HG03521 (cell line): Measurements from ENCODE around the gene ALX4.

Experiments
- ATAC-seq: cut with Tn5 transposase; IDR thresholded peaks from one replicate; pipeline ENCODE4 v1.9.1; 2021; ENCODE audit warnings: mild to moderate bottlenecking, moderate library complexity; ENCODE audit not compliant: unreplicated experiment

Gene ALX4

DNA sequence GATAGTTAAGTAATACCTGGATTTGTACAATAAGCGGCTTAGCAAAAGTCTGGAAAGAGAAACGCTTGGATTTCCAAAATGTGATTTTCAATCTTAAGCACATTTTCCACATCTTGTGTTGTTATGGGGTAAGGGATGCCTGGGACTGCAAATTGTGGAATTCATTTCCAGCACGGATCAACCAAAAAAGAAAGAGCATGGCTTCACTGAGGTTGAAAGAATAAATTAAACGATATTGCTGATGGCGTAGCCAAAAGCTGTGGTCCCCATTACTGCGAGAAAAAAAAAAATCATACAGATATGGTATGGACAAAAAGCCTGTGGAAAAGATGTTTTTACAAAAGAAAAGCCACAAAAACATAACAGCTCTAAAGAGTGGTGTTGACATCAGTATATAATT is 26.0 kb upstream of the ALX4 start:
- ATAC-seq: no peak

DNA sequence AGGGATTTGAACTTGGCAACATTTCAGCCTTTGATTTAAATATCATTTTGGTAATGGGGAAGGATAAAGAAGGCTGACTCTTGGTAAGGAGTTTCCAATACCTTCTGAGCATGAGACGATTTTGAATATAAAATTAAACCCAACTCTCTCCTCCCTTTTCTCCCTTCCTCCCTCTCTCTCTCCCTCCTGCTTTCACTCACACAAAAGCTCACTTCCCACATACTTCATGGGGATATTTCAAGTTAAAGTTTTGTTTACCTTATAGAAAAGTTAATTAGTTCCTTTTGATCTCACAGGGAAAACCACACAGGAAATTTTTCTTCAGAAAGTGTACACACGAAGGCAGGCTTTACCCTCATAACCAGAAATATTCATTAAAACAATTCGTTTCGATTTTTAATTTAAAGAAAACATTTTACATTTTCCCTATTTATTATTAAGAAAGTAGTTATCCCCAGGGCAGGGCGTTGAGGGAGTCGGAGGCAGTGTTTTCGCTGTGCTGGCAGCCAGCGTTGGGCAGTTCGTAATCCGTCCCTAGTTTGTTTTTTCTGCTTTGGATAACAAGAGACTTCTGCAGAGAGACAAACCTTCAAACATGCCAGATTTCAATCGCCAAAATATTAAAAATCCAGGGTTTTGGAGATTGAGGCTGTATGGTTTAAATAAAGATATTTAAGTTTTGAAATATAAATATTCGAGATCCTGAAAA is 25.3 kb upstream of the ALX4 start:
- no peak for ATAC-seq

DNA sequence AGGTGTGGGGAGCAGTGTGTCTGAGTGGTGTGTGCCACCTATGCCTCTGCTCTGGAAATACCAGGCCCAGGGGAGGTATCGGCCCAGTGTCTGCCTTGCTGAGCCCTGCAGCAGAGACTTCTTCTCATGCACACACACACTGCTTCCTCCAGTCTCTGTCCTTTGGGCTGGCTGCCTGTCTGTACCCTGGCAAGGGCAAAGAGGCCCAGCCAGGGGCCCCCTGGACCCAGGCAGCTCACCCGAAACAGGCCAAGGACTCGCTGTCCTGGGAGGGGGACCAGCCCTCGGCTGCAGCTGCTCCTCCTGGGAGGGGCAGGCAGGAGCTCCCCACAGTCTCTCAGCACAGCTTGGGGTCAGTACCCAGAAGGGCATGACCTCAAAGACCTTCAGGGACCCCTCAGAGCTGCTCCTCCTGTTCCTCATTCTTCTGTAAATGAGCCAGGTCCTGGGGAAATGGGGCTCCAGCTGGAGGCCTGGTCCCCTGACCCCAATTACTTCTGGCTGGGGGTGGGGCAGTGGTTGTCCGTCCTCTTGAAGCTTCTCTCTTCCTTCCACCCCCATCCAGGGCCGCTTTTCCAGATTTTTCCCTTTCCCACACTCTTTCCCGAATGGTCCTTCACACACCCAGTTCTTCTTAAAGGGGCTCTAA is 24.5 kb upstream of the ALX4 start:
- no peak for ATAC-seq

DNA sequence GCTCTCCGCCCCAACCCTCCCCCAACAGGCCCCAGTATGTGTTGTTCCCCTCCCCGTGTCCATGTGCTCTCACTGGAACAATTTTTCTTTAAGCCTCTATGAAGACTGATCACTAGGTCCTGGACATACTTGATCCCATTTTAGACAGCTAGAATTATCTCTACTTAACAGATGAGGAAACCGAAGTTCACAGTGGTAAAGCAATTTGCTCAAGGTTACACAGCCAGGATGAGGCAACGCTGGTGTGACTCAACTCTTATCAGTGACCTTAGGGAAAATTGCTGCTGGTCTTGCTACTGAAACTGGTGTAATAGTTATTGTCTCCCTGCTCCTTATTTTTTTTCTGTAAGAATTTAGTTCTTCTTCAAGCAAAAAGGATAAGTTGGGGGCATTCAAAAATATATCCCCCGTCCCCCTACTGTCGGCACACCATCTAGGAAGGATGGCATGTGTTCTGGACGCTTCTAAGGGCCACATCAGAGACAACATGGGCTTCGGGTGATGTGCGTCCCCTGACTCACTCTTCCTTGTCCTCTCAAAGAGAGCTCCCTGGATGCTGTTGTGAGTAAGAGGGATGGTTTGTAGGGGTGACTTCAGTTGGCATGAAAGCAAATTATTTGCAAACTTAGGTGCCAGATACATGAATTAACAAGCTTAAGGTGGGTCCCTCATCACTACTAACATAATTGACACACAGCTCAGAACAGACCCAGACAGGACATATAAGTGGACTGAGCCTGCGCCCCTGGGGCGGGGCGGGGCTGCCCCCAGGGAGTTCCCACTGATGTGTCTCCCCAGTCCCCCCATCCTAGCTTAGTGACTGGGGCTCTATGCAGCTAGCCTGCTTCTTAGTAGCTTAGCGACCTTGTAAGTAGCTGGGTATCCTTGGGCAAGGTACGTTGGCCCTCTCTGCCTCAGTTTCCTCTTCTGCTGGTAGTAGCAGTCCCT is 23.6 kb upstream of the ALX4 start:
- no peak for ATAC-seq

DNA sequence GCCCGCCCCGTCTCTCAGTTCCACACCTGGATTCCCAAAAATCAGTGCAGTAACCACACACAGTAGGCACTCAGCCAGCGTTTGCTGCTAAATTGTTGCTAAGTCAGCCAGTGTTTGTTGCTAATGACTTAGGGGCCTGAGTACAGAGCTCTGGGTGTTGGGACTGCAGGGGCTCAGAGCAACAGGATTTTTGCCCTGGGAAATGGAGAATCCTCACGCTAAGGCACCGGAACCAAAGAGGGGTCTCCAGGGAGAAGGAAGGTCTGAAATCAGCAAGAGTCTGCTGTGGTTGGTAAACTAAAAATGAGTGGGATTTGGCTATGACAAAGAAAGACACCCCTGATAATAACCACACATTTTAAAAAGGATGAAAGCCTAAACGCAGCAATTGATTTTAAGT is 22.7 kb upstream of the ALX4 start:
- ATAC-seq: no peak

DNA sequence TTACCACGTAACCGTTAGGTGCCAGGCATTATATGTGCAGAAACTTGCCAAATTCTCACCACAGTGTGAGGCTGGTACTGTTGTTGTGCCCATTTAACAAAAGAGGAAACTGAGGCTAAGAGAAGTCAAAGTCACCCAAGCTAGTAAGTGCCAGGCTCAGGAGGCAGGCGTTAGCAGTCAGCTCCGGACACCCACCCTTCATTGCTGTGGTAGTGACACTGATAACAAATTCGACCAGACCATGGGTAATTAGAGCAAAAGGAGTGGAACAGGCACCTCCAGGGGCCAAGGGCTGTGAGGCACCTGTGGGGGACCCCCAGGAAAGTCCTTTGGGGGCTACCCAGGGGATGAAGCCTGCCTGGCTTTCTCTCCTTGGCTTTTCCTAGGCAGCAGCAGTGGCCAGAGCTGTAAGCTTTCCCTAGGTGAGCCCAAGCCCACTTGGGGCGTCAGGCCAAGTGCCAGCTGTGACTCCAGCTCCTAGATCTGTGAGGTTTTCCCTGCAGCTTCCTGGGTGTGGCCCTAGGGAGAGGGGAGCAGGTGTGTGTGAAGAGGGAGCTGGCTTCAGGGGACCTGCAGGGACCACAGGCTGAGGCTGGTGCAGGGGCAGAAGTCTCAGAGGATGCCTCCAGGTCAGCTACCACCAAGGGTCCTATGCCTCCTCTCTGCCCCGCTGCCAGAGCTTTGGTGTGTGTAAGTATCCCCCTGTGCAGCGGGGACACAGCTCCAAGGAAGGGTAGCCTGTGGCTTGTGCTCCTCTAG is 19.7 kb upstream of the ALX4 start:
- no peak for ATAC-seq

DNA sequence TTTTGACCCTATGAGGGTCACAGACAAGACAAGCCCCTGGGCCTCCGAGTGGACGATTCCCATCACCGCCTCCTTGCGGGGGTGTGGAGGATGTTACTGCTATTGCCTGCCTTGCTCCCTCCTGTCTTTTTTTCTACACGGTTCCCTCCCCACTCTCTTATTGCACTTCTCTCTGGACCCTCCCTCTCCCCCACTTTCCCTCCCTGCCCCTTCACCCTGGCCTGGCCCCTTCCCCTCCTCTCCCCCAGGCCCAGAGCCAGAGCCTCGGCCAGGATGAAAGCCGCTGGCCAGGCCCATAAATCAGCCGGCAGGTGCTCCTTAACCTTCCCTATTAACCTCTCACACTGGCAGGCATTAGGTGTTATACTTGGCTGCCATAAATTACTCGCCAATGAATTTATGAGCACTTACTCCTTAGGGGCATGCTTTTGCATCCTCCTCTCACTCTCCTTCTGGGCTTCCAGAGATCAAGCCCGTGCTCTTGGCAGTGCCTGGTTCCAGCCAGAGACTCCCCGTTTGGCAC is 18.3 kb upstream of the ALX4 start:
- ATAC-seq: no peak

DNA sequence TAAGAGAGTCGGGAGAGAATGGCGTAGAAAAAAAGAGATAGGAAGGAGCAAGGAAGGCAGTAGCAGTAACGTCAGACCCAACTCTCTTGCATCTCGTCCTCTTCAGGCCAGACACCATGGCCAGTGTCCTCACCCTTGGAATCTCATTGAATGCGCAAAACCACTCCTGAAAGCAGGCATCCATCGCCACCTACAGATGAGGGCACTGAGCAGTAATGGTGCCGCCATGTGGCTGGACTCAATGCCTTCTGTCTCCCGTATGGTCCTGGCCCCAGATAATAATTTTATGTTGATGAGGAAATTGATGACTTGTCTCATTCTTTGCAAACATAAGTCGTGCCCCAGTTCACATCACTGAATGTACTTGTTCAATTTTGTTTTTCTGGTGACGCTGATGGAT is 17.8 kb upstream of the ALX4 start:
- no peak for ATAC-seq

DNA sequence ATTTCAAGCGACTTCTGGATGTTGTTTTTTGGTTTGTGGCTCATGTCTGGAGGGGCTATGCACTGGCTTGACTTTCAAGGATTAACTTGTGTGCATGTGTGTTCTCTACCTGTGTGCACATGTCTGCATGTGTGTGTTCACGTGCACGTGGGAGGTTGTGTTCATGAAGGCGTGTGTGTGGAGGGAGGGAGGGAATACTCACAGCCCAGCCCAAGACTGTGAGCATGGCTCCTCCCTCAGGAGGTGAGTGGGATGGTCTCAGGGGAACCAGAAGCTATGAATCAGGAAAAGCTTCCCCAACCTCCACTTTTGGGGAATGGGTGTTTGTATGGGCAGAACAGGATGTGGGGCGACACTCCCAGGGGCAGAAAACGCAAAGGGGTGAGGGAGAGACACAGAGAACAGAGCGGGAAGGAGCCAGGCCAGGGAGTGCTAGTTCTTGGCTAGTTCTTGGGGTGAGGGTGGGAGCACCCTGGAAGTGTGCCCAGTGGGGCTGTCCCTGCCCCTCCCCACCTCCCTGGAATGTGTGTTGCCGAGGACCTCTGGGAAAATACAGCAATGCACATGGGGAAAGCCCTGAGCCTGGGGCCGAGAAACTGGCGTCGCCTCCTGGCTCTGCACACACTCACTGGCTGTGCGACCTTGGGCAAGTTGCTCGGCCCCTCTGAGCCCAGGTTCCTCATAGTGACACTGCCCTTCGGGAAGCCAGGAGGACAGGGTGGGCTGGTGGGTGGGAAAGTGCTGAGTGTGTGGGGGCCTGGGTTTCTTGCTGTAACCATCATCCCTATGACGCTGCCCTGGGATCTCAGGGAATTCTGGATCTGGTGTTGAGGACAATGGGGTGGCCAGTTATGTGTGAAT is 16.9 kb upstream of the ALX4 start:
- no peak for ATAC-seq

DNA sequence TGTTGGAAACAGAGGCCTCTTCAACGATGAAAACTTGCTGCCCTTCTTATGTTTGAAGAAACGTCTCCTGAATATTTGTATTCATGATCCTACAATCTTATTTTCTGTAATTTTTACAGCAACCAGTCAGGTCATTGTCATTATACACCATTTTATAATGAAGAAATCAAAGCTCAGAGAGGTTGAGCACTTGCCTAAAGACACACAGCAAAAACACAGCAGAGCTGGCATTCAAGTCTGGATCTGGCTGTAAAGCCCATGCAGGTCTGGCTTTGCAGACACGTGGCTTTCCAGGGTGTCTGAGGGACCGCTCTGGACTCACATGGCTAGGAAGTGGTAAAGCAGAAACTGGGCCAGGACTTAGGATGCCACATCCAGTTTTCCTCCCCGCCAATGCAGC is 15.8 kb upstream of the ALX4 start:
- ATAC-seq: no peak

DNA sequence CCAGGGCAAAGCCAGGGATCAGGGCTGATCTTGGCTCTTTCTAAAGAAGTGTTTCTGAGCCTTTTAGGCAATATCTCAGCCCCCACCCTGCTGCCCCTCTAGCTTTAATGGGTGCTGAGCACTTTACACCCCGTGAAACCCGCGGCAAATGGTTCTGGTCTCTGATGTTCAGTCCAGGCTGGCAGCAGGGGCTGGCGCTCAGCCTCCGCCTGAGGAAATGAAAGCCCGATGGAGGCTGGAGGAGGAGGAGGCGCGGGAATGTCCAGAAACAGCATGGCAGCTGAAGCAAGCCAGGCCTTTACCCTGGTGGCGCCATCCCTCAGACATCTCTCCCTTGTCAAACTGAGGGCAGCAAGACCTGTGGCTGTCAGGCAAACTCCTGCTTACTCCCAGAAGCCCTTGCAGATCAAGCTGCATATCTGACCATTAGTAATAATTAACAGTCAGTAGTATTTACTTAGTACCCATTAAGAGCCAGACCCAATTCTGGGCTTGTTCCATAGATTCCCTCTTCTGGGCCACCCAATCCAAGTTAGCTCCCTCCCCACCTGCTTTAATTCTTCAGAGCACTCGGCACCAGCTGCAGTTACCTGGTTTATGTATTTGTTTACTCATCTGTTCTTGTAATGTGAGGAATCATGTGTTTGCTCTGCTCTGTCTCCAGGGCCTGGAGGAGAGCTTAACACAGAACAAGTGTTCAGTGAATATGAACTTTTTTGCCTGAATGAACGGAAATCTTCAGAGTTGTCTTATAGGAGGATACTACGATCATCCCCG is 15.0 kb upstream of the ALX4 start:
- ATAC-seq: no peak

DNA sequence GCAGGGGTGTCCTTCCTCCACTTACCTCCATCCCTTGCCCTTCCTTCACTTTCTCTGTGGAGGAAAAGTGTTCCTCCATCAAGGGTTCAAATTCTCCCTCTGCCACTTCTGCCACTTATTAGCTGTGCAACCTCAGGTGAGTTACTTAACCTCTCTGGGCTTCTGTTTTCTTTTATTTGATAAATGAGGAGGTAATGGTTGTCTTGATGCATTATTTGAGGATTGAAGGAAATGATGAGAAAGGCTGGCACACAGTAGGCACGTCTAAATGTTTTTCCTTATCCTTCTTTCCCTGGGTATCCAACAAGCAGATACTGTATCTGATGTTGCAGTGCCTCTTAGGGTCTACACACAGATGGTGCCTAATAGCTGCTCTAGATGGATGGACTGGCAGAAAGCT is 14.3 kb upstream of the ALX4 start:
- no peak for ATAC-seq

DNA sequence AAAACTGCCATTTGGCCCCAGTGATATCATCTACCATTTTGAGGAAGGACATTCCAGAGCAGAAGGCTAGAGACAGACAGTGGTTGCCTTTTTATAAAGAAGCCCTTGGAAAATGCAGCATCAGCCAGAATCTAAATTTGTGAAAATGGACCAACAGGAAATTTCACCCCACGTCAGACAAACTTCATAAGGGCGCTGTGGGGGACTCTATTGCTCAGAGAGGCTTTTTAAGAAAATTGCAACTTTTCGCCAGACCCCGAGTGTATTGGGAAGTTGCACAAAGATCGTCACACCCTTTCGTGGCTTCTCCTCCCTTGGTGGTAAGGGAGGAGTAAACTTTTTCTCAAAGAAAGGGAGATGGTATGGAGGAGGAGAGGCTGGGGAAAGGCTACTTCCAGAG is 12.3 kb upstream of the ALX4 start:
- no peak for ATAC-seq

DNA sequence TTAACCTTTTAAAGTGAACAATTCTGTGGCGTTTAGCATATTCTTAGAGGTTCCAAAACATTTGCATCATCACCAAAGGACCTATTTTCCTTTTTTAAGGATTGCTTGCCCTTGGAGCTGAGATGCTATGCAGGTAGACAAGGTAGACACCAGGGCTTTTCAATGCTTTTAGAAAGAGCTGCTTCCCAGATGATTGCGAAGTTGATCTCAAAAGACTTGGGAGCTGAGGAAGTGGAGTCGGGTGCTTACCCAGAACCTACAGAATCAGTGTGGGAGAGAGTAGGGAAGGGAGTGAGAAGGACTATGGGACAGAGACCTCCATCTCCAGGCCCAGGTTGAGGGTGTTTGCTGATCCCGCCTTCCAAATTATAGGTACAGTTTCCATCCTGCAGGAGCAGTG is 11.1 kb upstream of the ALX4 start:
- ATAC-seq: no peak

DNA sequence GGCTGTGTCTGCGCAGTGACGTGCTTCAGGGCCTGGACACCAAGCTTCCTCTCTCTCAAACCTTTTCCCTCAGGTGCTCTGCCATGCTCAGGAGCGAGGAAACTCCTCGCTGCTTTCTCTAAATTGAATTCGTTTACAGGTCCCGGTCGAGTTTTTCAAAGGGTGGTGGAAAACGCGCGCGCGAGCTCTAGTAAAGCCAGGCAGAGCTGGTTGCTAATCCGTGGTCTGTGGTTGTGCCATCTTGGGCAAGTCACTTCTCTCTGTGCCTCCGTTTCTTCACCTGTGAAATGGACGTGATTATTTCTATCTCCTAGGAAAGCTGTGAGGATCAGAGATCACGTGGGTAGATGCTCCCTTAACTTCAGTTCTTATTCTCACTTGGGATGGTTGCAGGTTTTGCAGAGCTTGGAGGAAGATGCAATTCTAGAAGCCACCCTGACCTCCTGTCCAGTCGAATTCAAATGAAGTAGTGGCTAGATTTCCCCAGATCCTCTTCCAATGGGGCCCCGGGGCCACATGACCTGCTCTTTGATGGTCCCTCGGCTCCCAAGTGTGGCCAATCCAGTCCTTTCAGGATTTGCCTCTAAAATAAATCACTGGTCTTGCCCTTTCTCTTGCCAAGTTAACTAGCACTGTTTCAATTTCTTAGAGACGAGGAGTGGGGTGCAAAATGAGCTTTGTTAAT is 10.5 kb upstream of the ALX4 start:
- ATAC-seq: no peak

DNA sequence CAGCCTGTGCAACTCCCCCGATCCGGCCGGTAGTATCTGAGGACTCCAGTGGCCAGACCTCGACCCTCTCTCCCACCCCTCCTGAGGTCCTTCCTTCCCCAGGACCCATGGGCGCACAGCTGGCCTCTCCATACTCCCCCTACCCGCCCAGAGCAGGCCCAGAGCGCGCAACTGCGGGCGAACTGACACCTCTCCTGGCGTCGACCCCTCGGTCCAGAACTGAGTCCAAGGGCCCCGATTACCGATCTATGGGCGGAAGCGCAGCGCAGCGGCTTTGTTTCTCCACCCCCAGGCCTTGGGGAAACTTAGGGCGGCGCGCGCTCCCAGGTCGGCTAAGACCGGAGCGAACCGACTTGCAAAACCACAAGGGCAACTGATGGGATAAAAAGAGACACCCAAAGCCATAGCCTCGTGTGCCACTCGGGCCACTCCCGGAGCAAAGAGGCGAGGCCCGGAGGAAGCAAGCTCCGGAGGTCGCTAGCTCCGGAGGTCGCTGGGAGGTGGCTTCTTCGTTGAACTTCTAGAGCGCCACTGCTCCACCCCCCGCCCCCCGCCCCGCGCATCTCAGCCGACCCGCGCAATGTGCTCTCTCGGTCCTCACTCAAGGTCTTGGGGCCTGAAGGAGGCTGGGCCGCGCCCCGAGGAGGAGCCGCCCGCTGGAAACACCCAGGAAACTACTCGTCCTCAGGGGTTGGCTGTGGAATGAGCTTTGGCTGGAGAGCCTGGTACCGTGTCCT is 9.8 kb upstream of the ALX4 start:
- no peak for ATAC-seq

DNA sequence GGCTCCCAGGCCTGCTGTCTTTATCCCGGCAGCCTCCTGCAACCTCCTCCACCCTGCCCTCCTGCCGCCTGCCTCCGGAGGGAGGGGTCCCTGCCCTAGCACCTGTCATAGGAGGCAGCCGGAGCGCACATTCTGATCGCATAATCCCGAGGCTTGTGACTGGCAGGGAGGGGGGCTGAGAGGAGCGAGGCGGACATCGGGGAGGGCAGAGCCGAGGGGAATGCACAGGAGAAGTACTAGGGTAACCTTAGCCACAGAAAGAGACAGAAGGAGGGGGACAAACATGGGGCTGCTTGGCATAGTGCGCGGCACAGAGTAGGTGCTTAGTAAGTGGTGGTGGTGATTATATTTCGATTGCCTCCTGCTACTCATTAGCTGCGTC is 9.2 kb upstream of the ALX4 start:
- ATAC-seq: no peak

DNA sequence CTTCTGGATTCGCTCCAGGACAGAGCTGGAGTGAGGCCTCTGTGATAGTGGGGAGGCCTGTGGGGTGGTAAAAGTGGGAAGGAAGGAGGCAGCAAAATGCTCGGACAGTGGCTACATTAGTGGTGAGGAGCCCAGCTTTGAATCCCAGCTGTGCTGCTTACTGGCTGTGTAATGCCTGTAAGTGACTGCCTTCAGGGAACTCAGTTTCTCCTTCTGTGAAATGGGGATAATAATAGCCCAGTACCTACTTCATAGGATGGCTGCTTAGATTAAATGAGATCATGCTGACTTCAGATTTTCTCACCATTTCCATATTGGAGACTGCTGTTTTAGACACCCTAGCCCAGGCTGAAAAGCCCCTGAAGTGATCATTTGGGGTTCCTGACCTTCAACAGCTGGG is 8.4 kb upstream of the ALX4 start:
- ATAC-seq: no peak
